Ishikawa (cell line): Measurements from ENCODE around the gene ZNF132.

Experiments used
- CREB1 ChIP-seq: IDR thresholded peaks from 2 replicates; pipeline ENCODE4 v1.6.1; 2012; ENCODE audit warnings: low read depth
- EGR1 ChIP-seq: IDR thresholded peaks from 2 replicates; pipeline ENCODE4 v1.6.1; 2012
- EP300 ChIP-seq: IDR thresholded peaks from 2 replicates; pipeline ENCODE4 v1.6.1; 2012; ENCODE audit warnings: borderline replicate concordance
- FOXM1 ChIP-seq: IDR thresholded peaks from 2 replicates; pipeline ENCODE4 v1.6.1; 2012; ENCODE audit warnings: low read depth, borderline replicate concordance
- NFIC ChIP-seq: IDR thresholded peaks from 2 replicates; pipeline ENCODE4 v1.6.1; 2012
- RAD21 ChIP-seq: IDR thresholded peaks from 2 replicates; pipeline ENCODE4 v1.6.1; 2012; ENCODE audit warnings: low read depth
- TAF1 ChIP-seq: IDR thresholded peaks from 2 replicates; pipeline ENCODE4 v1.6.1; 2012; ENCODE audit warnings: low read depth, mild to moderate bottlenecking
- TEAD4 ChIP-seq: IDR thresholded peaks from 2 replicates; pipeline ENCODE4 v1.6.1; 2012
- ZBTB7A ChIP-seq: IDR thresholded peaks from 2 replicates; pipeline ENCODE4 v1.6.1; 2012; ENCODE audit warnings: low read depth
- TF ChIP-seq, protein P1 (sequence below): IDR thresholded peaks from 2 replicates; pipeline ENCODE4 v1.6.1; 2012; ENCODE audit warnings: low read depth, mild to moderate bottlenecking
- TF ChIP-seq, protein P2 (sequence below): IDR thresholded peaks from 2 replicates; pipeline ENCODE4 v1.6.1; 2012

DNA sequence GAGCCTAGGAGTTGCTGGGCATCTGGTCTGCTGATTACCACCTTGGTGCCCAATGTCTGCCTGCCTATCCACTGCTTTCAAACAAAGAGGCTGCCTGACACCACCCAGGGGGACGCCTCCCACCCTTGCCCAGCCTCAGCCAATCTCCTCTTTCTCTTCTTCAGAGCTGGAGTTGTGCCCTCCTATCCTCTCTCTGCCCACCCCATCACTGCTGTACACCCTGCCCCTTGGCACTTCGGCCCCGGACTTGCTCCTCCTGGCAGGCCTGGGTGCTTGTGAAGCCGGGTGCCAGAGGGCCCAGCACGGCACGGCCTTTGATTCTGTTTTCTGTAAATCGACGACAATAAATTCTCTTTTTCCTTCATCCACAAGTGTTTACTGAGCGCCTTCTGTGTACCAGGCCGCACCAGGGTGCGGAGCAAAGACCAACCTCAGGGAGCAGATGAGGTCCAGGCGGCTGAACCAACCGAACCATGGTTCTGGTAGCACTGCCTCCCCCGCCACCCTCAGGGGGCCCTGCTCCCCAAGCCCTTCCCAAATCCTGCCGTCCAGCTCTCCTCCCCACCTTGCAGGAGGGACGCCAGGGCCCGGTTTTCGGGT is 39.5 kb downstream of the ZNF132 start:
- TF ChIP-seq TAF1 (no peak), EP300 (no peak), ZBTB7A (no peak), FOXM1 (no peak), NFIC (no peak), EGR1 (no peak), RAD21 (no peak), TEAD4 (no peak), CREB1 (no peak)
- TF ChIP-seq, protein P1, sequence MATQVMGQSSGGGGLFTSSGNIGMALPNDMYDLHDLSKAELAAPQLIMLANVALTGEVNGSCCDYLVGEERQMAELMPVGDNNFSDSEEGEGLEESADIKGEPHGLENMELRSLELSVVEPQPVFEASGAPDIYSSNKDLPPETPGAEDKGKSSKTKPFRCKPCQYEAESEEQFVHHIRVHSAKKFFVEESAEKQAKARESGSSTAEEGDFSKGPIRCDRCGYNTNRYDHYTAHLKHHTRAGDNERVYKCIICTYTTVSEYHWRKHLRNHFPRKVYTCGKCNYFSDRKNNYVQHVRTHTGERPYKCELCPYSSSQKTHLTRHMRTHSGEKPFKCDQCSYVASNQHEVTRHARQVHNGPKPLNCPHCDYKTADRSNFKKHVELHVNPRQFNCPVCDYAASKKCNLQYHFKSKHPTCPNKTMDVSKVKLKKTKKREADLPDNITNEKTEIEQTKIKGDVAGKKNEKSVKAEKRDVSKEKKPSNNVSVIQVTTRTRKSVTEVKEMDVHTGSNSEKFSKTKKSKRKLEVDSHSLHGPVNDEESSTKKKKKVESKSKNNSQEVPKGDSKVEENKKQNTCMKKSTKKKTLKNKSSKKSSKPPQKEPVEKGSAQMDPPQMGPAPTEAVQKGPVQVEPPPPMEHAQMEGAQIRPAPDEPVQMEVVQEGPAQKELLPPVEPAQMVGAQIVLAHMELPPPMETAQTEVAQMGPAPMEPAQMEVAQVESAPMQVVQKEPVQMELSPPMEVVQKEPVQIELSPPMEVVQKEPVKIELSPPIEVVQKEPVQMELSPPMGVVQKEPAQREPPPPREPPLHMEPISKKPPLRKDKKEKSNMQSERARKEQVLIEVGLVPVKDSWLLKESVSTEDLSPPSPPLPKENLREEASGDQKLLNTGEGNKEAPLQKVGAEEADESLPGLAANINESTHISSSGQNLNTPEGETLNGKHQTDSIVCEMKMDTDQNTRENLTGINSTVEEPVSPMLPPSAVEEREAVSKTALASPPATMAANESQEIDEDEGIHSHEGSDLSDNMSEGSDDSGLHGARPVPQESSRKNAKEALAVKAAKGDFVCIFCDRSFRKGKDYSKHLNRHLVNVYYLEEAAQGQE: no peak
- TF ChIP-seq, protein P2, sequence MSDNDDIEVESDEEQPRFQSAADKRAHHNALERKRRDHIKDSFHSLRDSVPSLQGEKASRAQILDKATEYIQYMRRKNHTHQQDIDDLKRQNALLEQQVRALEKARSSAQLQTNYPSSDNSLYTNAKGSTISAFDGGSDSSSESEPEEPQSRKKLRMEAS: no peak
